NCI-H1105 (cell line): Measurements from ENCODE around the gene YWHAG.
A peak's percentile ranks its signal among the peaks of the same experiment; 100 is the strongest.
"Not testable (repeated sequence)": the region's sequence is repeated elsewhere in the genome, so short reads cannot be mapped to it uniquely, and the experiment has no call there.

ENCODE experiments used
- DNase-seq: peaks from one replicate; lab custom pipeline; 2025; lab: John Stamatoyannopoulos, UW

YWHAG gene

DNA sequence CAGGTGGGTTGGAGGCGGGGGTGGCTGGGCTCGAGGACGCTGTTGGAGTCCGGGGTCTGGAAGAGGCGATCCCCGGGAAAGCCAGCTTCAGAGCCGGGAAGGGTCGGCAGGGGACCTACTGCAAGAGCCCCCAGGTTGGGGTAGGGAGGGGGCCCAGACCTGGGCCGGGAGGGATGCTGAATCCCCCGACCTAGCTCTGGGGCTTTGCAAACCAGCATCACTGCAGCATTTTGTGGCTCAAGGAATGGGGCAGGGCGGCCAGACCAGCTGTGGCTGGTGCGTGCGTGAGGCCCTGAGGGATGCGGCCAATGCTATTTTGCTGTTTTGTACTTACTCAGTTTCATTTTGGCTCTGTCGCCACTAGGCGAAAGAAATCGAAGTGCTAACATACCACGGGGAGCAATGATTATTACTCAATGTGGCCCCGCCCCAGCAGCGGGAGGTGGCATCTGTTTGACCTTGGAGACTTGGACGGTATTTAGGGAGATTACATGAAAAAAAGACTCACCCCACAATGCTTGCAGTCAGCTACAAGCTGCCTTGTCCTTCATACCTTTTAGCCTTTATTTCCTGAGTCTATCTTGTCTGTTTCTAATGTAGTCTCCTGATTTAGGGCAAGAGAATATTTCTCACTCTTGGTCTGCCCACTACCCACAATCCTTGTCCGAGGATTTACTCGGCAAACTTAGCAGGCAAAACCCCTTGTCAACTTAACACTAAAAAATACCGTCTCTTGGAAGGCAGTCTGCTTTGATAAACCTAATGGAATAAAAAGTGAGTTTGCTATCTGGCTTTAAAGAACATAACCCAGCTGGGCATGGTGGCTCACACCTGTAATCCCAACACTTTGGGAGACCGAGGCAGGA is 40.1 kb downstream of the YWHAG start:
- peak; percentile 53 for DNase-seq

- peak; percentile 98 for DNase-seq
Measured at GRCh38 chr7:76317782-76318487, 40.9 kb downstream of the YWHAG start.

GRCh38 chr7:76316984-76317781 is 41.6 kb downstream of the YWHAG start:
- DNase-seq, result no peak

DNA sequence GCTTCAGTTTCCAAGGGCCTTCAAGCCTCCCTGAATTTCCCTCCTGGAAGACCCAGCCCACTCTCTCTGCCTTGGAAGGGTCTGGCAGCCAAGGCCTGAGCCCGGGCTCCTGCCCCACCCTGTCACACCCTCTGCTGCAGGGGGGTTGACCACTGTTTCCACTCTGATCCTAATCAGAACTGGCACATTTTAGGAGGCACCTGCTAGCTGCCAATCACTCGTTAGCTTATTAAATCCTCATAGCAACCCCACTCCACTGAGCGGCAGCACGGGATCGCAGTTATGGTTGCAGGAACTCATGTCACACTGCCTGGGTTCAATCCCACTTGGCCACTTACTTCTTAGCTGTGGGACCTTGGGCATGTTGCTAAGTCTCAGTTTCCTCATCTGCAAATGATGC is 43.4 kb downstream of the YWHAG start:
- no peak for DNase-seq

DNA sequence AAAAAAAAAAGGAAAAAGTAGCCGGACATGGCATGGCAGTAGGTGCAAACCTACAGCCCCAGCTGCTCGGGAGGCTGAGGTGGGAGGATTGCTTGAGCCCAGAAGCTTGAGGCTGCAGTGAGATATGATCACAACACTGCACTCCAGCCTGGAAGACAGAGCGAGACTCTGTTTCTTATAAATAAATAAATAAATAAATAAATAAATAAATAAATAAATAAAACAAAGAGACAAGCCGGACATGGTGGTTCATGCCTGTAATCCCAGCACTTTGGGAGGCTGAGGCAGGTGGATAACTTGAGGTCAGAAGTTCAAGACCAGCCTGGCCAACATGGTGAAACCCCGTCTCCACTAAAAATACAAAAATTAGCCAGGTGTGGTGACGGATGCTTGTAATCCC is 44.1 kb downstream of the YWHAG start:
- DNase-seq, result not testable (repeated sequence)

DNA sequence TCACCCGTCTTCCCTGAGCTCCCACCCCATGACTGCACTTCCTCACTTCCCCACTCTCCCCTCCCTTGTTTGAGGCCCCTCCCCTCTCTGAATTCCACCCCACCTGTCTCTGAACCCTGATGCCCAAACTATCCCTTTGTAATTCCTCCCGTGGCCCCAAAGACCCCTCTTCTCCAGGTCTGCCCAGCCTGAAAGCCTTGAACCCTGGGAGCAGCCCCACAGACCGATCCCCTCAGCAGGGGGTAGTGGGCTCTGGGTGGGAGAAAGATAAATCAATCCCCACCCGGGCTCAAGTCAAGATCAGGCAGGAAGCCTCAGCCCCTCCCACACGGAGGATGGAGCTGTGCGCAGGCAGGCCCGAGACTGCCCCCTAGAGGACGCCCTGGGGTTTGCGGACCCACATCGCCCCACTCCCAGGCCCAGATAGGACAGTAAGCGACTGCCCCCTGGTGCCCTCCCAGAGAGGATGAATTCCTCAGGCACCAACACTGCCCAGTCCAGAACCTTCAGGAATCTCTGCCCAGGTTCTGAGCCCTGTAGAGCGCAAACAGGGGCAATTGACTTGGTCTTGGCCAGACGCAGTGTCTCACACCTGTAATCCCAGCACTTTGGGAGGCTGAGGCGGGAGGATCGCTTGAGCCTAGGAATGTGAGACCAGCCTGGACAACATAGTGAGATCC is 44.6 kb downstream of the YWHAG start:
- peak; percentile 81 for DNase-seq

DNA sequence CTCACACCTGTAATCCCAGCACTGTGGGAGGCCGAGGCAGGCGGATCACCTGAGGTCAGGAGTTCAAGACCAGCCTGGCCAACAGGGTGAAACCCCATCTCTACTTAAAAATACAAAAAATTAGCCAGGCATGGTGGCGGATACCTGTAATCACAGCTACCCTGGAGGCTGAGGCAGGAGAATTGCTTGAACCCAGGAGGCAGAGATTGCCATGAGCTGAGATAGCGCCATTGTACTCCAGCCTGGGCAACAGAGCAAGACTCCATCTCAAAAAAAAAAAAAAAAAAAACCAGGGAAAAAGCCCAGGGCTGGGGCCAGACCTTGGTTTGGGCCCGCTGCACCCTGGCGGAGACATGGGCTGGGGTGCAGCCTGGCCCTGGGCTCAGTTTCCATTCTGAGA is 47.0 kb downstream of the YWHAG start:
- DNase-seq, result not testable (repeated sequence)

DNA sequence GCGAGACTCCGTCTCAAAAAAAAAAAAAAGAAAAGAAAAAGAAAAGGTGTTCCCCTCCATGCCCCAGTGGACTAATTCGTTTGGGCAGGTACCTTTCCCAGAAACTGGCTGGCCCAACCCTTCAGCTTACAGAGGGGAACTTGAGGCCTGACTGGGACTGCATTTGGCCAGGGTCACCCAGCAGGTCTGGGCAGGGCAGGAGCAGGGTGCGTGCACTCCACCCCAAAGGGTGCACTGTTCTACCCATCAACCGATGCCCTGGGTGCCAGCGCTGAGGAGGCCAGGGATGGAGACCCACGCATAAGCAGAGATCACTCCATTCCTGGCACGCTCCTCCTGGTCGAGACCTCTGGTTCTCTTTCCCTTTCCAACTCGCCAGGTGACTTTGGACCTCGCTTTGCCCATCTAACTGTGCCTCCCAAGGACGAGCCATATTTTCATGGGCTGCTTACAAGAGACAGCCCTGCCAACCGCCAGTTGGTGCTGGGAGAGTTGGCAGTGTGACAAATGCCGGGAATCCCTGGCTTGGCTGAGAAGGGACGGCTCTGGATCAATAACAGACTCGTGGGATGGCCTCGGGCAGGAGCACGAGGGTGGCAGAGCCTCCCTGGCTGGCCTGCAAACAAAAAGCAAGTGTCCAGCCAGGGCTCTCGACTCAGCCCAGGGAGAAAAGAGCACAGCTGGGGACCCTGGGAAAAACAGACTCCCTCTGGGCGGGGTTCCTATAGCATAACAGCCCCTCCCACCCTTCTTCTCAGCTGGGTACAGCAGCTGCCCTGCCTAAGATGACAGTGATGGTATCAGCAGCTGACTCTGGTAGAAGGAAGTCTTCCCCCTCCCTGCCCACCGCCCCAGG is 48.5 kb downstream of the YWHAG start:
- DNase-seq, result peak; percentile 84

DNA sequence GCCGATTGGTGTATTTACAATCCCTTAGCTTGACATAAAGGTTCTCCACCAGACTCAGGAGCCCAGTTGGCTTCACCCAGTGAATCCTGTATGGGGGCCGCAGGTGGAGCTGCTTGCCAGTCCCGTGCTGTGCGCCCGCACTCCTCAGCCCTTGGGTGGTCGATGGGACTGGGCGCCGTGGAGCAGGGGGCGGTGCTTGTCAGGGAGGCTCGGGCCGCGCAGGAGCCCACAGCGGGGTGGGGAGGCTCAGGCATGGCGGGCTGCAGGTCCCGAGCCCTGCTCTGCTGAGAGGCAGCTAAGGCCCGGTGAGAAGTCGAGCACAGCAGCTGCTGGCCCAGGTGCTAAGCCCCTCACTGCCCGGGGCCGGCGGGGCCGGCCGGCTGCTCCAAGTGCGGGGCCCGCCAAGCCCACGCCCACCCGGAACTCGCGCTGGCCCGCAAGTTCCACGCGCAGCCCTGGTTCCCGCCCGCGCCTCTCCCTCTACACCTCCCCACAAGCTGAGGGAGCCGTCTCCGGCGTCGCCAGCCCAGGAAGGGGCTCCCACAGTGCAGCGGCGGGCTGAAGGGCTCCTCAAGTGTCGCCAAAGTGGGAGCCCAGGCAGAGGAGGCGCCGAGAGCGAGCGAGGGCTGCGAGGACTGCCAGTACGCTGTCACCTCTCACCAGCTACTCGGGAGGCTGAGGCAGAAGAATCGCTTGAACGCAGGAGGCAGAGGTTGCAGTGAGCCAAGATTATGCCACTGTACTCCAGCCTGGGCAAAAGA is 49.3 kb downstream of the YWHAG start:
- not testable (repeated sequence) for DNase-seq

DNA sequence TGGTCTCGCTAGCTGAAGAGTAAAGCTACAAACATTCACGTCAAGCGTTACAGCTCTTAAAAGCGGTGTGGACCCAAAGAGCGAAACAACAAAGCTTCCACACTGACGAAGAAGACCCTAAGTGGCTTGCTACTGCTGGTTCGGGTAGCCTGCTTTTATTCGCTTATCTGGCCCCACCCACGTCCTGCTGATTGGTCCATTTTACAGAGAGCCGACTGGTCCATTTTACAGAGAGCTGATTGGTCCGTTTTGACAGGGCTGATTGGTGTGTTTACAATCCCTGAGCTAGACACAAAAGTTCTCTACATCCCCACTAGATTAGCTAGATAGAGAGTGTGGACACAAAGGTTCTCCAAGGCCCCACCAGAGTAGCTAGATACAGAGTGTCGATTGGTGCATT is 49.9 kb downstream of the YWHAG start:
- DNase-seq, result not testable (repeated sequence)

- DNase-seq, result no peak
Measured at GRCh38 chr7:76304888-76305375, 53.9 kb downstream of the YWHAG start.

GRCh38 chr7:76303202-76304147 is 55.3 kb downstream of the YWHAG start:
- no peak for DNase-seq

- DNase-seq, result peak; percentile 88
Measured at GRCh38 chr7:76302347-76303201, 56.2 kb downstream of the YWHAG start, which contains the start of gene HSPB1. Gene HSPB1, plus strand, starts transcription at chr7:76302673. Its CDS starts 40 bp downstream, at chr7:76302713.

- DNase-seq, result no peak
Measured at GRCh38 chr7:76301000-76301399, 57.8 kb downstream of the YWHAG start.

DNA sequence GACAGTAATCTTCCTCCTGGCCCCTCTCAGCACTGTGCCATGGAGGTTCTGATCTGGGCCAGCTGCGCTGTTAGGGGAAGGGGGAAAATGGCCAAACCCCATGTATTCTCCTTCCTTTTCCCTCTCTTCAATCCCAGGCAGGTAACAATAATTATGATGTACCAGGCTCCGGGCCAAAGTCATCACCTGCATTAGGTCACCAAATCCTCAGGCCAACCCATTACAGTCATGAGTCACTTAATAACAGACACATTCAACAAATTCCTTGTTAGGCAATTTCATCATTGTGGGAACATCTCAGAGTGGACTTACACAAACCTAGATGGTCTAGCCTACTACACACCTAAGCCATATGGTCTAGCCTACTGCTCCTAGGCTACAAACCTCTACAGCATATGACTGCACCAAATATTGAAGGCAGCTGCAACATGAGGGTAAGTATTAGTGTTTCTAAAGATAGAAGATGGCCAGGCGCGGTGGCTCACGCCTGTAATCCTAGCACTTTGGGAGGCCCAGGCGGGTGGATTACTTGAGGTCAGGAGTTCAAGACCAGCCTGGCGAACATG is 58.5 kb downstream of the YWHAG start:
- no peak for DNase-seq

DNA sequence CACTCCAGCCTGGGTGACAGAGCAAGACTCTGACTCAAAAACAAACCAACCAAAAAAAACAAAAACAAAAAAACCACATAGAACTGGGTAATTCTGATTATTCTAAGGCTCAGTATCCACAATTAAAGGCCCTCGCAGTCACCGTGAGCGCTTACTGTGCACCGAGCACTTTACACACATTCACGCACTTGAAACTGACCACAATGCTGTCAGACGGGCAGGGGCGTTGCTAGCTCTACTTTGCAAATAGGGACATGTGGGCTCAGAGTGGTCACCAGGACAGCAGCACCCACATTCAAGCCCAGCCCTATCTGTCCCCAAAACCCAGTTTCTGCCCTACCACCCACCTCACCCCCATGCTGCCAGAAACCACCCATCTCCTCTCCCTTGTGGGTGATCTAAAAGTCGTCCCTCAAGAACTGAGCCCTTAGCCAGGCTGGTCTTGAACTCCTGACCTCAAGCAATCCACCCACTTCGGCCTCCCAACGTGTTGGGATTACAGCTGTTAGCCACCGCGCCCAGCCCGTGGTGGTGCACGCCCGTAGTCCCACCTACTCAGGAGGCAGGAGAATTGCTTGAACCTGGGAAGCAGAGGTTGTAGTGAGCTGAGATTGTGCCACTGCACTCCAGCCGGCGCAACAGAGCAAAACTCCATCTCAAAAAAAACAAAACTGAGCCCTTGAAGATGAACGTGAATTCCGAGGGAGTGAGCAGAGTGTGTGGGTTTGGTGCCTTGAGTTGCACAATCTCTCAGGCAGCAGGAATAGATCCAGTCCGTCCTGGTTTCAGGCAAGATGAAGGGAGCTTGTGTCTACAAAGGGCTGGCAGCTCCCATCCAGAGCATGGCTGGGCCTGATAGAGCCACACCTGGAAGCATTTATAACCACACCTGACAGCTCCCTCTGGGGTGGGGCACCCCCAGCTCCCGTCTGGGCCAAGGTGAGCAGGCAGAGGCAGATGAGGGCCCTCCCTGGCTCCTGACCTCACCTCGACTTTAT is 61.7 kb downstream of the YWHAG start:
- no peak for DNase-seq
